ENCODE measurements around the gene DLGAP1.
A peak's percentile ranks its signal among the peaks of the same experiment; 100 is the strongest.

Gene DLGAP1

GRCh38 chr18:3499501-3499900 is 955.6 kb downstream of the DLGAP1 start:
- FAIRE-seq (no peak), DNase-seq (ENCODE audit: insufficient read length, low spot score) (no peak)

DNA sequence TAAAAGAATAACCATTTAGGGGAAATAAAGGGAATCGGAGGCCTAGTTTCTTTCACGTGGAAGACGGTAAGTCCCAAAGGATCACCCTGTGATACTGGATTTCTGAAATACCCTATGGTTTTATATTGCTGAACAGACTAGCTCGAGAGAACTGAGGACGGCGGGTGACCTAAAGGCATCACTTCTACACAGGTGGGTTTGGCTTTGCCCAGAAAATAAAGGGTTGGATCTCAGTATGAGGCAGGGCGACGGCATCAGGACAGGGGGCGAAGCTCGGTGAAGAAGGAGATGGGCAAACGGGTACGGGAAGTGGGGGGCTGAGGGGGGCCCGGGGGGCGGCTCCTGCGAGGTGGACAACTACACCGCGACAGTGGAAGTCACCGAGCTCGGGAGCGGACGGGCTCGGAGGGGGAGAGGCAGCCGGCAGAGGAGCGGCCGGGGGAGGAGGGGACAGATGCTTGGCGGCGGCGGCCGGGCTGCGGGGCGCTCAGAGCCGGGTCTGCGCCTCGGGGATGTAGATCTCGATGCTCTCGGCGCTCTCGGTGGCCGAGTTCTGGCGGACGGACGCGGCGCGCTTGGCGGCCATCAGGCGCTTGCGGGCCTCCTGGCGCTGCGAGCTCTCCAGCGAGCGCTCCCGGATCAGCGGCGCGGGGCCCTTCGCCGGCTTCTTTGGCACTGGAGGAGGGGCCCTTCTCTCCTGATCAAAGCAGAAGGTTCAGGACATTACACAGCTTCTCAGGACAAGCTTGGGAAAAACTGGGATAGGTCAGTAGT is 956.2 kb downstream of the DLGAP1 start:
- DNase-seq (ENCODE audit: insufficient read length, low spot score) (no peak), FAIRE-seq (no peak)

DNA sequence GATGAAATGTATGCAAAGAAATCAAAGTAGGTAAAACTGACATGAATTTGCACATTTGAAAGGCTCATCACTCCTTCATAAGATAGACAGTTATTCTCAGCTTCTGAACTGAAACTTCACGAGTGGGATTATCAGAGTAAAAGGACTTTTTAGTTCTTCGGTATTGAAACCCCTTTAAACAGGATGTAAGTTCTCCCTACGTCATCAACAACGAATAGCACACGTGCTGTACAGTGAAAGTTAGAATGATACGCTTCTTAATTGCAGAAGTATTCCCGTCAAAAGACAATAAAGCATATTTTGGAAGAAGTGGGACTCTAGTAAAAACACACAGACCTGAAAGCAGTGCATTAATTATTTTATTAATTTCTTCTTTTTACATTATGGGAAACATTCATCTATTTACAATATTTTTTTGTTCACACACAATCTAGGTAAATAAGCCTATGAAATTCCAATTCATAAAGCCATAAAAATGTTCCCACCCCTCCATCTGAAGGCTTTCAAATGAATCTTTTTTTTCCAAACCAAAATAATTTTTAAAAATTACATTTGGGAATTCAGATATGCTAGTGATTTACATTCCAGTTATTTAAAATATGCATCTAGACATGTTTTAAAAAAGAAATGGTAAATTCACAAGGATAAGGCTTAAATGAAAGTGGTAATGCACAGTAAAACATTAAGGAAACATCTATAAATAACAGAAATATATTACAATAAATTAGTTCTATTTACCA is 959.2 kb downstream of the DLGAP1 start:
- FAIRE-seq, result no peak
- no peak for DNase-seq (ENCODE audit: insufficient read length, low spot score)

DNA sequence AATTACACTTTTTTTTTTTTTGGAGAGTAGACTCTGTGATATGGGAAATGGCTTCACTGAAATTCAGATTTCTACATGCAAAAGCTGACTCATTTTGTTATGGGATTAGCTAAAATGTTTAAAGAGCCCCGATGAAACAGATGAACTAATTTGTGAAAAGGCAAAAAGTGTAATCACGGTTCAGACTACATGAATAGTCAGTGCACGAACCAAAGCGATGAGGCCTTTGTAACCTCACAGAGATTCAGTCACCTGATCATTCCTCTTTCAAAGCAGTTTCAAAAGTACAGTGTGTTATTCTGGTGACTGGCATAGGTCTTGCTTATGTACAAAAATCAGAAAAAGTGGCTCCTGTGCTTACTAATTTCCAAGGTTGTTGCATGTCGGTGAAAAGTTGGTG is 960.5 kb downstream of the DLGAP1 start:
- FAIRE-seq (no peak), DNase-seq (ENCODE audit: insufficient read length, low spot score) (no peak)

GRCh38 chr18:3494245-3494526 is 960.9 kb downstream of the DLGAP1 start:
- no peak for DNase-seq (ENCODE audit: insufficient read length, low spot score)
- FAIRE-seq, result no peak

GRCh38 chr18:3493501-3494244 is 961.4 kb downstream of the DLGAP1 start:
- DNase-seq (ENCODE audit: insufficient read length, low spot score) (no peak), FAIRE-seq (peak; percentile 75)

GRCh38 chr18:3492721-3493120 is 962.4 kb downstream of the DLGAP1 start:
- no peak for FAIRE-seq
- DNase-seq (ENCODE audit: insufficient read length, low spot score), result no peak

GRCh38 chr18:3491981-3492555 is 963.0 kb downstream of the DLGAP1 start:
- DNase-seq (ENCODE audit: insufficient read length, low spot score), result no peak
- no peak for FAIRE-seq

DNA sequence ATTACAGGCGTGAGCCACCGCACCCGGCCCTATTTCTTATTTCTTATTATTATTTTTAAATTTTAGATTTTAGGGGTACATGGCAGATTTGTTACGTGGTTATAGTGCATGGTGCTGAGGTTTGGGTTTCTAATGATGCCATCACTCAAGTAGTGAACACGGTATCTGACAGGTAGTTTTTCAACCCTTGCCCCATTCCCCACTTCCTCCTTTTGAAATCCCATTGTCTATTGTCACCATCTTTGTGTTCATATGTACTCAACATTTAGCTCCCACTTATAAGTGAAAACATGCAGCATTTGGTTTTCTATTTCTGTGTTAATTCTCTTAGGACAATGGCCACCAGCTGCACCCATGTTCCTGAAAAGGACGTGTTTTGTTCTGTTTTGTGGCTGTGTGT is 965.6 kb downstream of the DLGAP1 start:
- DNase-seq (ENCODE audit: insufficient read length, low spot score) (no peak), FAIRE-seq (no peak)

DNA sequence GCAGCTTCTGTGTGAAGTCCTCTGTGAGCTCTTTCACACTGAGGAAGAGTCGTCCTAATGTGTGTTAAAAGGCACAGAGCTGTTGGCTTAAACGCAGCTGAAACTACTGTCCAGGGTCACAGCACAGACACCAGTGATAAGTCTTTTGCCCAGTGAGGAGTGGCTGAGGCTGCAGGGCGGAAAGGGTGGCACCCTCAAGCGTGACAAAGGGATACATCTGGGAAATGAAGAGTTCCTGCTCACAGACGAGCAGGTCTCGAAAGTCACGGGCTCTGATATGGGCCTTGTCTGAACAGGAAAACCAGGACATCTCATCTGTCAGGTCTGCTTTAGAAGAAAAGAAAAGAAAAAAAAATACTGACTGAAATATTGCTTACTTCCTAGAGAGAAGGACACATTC is 968.6 kb downstream of the DLGAP1 start:
- no peak for FAIRE-seq
- DNase-seq (ENCODE audit: insufficient read length, low spot score), result no peak

GRCh38 chr18:3485153-3486149 is 969.7 kb downstream of the DLGAP1 start:
- DNase-seq (ENCODE audit: insufficient read length, low spot score), result no peak
- FAIRE-seq, result no peak

- DNase-seq (ENCODE audit: insufficient read length, low spot score) (no peak), FAIRE-seq (no peak)
Measured at GRCh38 chr18:3482258-3482657, 972.8 kb downstream of the DLGAP1 start.

- DNase-seq (ENCODE audit: insufficient read length, low spot score), result no peak
- FAIRE-seq, result no peak
Measured at GRCh38 chr18:3481696-3482210, 973.4 kb downstream of the DLGAP1 start.

DNA sequence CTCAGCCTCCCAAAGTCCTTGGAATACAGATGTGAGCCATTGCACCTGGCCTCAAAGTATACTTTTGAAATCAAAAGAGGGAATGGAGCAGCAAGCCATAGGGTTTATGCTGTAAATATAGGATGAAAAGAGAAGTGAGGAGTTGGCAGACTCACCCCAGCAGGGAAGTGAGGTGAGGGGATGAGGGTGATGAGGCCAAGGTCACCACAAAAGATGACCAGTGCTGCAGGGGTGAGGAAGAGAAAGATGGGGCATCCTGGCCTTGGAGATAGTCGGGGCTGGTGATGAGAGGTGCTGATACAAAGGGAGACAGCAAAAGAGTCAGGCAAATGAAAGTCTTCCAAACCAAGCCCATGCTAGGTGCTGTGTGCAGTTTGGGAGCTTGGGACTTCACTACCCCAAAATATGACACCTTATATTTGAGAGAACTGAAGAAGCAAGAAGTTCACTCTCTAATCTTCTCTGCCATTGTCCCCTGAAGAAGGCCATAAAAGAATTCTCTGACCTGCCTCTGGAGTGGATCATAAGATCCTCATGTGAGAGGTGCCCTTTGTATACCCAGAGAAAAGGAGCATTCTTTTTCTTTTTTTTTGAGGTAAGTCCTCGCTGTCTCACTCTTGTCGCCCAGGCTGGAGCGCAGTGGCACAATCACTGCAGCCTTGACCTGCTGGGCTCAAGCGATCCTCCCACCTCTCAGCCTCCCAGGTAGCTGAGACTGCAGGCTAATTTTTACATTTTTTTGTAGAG is 974.1 kb downstream of the DLGAP1 start:
- FAIRE-seq, result no peak
- DNase-seq (ENCODE audit: insufficient read length, low spot score), result no peak

GRCh38 chr18:3479978-3480509 is 975.1 kb downstream of the DLGAP1 start:
- DNase-seq (ENCODE audit: insufficient read length, low spot score) (no peak), FAIRE-seq (no peak)

- FAIRE-seq (no peak), DNase-seq (ENCODE audit: insufficient read length, low spot score) (no peak)
Measured at GRCh38 chr18:3478262-3478978, 976.7 kb downstream of the DLGAP1 start.

GRCh38 chr18:3472681-3473544 is 982.2 kb downstream of the DLGAP1 start:
- FAIRE-seq (no peak), DNase-seq (ENCODE audit: insufficient read length, low spot score) (no peak)

All from GM19239 (cell line).